Spleen (tissue), 11 donors: Measurements from ENCODE around the gene KCNJ5. TPM values are rescaled to one million over a fixed set of nuclear protein-coding genes. Genes with fewer than 3 reads are reported as not detected.

ENCODE experiments used
- DNase-seq: peaks from one replicate; pipeline ENCODE4 v3.0.0-alpha.2; 2020
- H3K27ac ChIP-seq, 8 donors: fragments of 200-600 bp; sonication (generic) in 7 of 8; 1 replicate in 4 of 8; 2 replicates in 4 of 8; pipeline versions ENCODE4 v1.5.0 to v1.8.0; 2016 to 2021; ENCODE audit warnings: inconsistent platforms in 4 of 8, mild to moderate bottlenecking in 4 of 8, moderate library complexity in 1 of 8
- H3K27me3 ChIP-seq, 7 donors: fragments of 200-600 bp; sonication (generic) in 6 of 7; replicated peaks in 1 of 7; 1 replicate in 4 of 7; 2 replicates in 3 of 7; pipeline versions ENCODE4 v1.5.0 to v1.8.0; 2016 to 2021; ENCODE audit warnings: inconsistent platforms in 3 of 7, mild to moderate bottlenecking in 1 of 7
- H3K36me3 ChIP-seq, 6 donors: fragments of 200-600 bp; sonication (generic) in 5 of 6; 1 replicate in 4 of 6; 2 replicates in 2 of 6; pipeline versions ENCODE4 v1.5.0 to v1.8.0; 2016 to 2021; ENCODE audit warnings: inconsistent platforms in 2 of 6
- H3K4me1 ChIP-seq, 6 donors: fragments of 200-600 bp; sonication (generic) in 5 of 6; 1 replicate in 3 of 6; 2 replicates in 3 of 6; pipeline versions ENCODE4 v1.5.0 to v1.8.0; 2016 to 2021; ENCODE audit warnings: inconsistent platforms in 3 of 6
- H3K4me3 ChIP-seq, 8 donors: fragments of 200-600 bp; sonication (generic) in 7 of 8; 1 replicate in 4 of 8; 2 replicates in 4 of 8; pipeline versions ENCODE4 v1.5.0 to v1.8.0; 2016 to 2021; ENCODE audit warnings: inconsistent platforms in 4 of 8, mild to moderate bottlenecking in 4 of 8, moderate library complexity in 2 of 8
- H3K9me3 ChIP-seq, 8 donors: fragments of 200-600 bp; sonication (generic) in 7 of 8; 1 replicate in 4 of 8; 2 replicates in 4 of 8; pipeline versions ENCODE4 v1.5.0 to v1.8.0; 2016 to 2021; ENCODE audit warnings: inconsistent platforms in 4 of 8
- POLR2A ChIP-seq, 3 donors: fragments of 450-650 bp; IDR thresholded peaks; one replicate each; pipeline ENCODE4 v1.5.1; 2017; ENCODE audit warnings: antibody characterized with exemption in 3 of 3, mild to moderate bottlenecking in 1 of 3
- POLR2AphosphoS5 ChIP-seq, 3 donors: sonication (generic); formaldehyde crosslinking; IDR thresholded peaks; one replicate each; pipeline ENCODE4 v1.5.1; 2017; ENCODE audit warnings: antibody characterized with exemption in 3 of 3
- WGBS, 5 donors: extraction: QIAGEN DNeasy Blood & Tissue Kit in 3 of 5; methylation state at CpG; one replicate each; pipeline versions ENCODE4 v1.1.5 to v1.1.7; 2013 to 2018; 5-methylcytosine and 5-hydroxymethylcytosine counted together
- intact Hi-C: fragments of 100-400 bp; cut with DNase I; formaldehyde crosslinking; loops from one replicate; pipeline ENCODE4 v1.15.0; 2023; ENCODE audit warnings: low total_unique reads
- polyA plus RNA-seq, 3 donors: library from polyadenylated mRNA; stranded (reverse); fragments of 200-250 nt; gene quantifications; one replicate each; pipeline ENCODE4 v1.2.1, GENCODE V29; 2013
- total RNA-seq, 7 donors: library from RNA; depleted of rRNA in 3 of 7; stranded (reverse); fragments of >200 nt in 3 of 7; fragmentation: NEBNext Ultra II Directional in 4 of 7; extraction: Animal tissue kit (Norgen Biotek cat#: 25700) in 4 of 7; gene quantifications; one replicate each; pipeline versions ENCODE4 v1.1.0 to v1.2.1, GENCODE V29; 2016 to 2021
- TF ChIP-seq, protein P1 (sequence below), 11 experiments: fragments of 200-600 bp in 7 of 11; fragments of 450-650 bp in 4 of 11; sonication (generic) in 4 of 11; IDR thresholded peaks in 8 of 11; conservative IDR thresholded peaks in 3 of 11; 1 replicate in 7 of 11; 2 replicates in 4 of 11; pipeline versions ENCODE4 v1.4.0 to v1.8.0; 2016 to 2021; ENCODE audit warnings: antibody characterized with exemption in 11 of 11, inconsistent platforms in 4 of 11, mild to moderate bottlenecking in 1 of 11
- donor health status: healthy with polysubstance abuse.
- donor health status: DM: no; HTN: no; CAD: no; lungs with moderate emphysema.
- donor health status: DM: no; HTN: no; CAD: no.
- donor health status: Bipolar disorder and iron deficiency.
- donor health status: healthy.
- donor health status: DM: no; HTN: no; CAD: no.
- donor health status: DM: yes; HTN: yes; CAD: no.

The KCNJ5 gene
- total and polyA plus RNA-seq, 10 donors, result 0.42 to 45.4 (median 12.0) TPM

DNA sequence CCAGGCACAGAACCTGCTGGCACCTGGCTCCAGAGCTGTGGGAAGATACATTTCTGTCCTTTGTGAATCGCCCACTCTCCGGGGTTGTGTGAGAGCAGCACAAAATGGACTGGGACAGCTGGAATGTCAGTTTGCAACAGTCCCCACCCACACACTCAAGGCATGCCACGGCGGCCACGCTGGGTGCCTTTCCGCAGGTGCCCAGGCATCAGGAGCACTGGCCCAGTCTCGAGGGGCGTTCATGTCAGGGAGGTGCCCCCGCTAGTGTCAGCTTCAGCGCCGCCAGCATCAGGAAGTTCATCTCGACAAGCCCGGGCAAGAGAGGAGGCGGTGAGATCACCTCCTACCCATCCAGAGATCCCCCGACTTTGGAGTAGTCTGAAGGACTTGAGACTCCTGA is 49.4 kb downstream of the KCNJ5 start:
- TF ChIP-seq POLR2A (IDR thresholded peaks at IDR 0.05), result no peak
- TF ChIP-seq, protein P1, sequence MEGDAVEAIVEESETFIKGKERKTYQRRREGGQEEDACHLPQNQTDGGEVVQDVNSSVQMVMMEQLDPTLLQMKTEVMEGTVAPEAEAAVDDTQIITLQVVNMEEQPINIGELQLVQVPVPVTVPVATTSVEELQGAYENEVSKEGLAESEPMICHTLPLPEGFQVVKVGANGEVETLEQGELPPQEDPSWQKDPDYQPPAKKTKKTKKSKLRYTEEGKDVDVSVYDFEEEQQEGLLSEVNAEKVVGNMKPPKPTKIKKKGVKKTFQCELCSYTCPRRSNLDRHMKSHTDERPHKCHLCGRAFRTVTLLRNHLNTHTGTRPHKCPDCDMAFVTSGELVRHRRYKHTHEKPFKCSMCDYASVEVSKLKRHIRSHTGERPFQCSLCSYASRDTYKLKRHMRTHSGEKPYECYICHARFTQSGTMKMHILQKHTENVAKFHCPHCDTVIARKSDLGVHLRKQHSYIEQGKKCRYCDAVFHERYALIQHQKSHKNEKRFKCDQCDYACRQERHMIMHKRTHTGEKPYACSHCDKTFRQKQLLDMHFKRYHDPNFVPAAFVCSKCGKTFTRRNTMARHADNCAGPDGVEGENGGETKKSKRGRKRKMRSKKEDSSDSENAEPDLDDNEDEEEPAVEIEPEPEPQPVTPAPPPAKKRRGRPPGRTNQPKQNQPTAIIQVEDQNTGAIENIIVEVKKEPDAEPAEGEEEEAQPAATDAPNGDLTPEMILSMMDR (IDR thresholded peaks at IDR 0.05 in 8 of 11, conservative IDR thresholded peaks at IDR 0.05 in 3 of 11), result no peak
- TF ChIP-seq POLR2AphosphoS5 (IDR thresholded peaks at IDR 0.05), result no peak
- Histone ChIP-seq H3K27ac (no peak overlapping the region), H3K27me3 (peaks cover 0 to 15% (median 0%) of the 10 kb centered on the region in 7 donors), H3K36me3 (no peaks in the 10 kb centered on the region), H3K9me3 (no peaks in the 10 kb centered on the region), H3K4me3 (no peak overlapping the region), H3K4me1 (peaks cover 0 to 9% (median 0%) of the 10 kb centered on the region in 6 donors)
- DNase-seq, result no peak
- intact Hi-C loops, result no loop called here
- 79 to 87% (median 85%) methylated on average over 13 to 15 of the region's 15 CpGs for WGBS, 5 donors

DNA sequence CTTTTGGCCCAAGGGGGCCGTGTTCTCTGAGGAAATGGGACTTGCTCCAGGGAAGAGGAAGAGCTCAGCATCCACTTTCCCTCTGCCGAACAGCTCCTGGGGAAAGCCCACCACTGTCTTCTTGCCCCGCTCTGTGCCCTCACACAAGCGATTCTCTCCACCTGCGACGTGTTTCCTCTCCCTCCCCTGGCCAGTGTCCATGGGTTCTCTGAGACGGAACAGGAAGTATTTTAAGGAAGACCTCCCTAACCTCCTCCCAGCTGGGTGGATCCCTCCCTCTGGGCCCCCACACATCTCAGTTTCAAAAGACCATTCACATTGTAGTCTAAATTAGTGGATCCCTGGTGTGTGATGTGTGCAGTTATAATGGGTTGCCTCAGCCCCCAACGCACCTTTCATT is 50.0 kb downstream of the KCNJ5 start:
- Histone ChIP-seq H3K9me3 (no peaks in the 10 kb centered on the region), H3K36me3 (no peaks in the 10 kb centered on the region), H3K4me1 (peaks cover 0 to 9% (median 0%) of the 10 kb centered on the region in 6 donors), H3K4me3 (no peak overlapping the region), H3K27ac (no peak overlapping the region), H3K27me3 (peaks cover 0 to 15% (median 0%) of the 10 kb centered on the region in 7 donors)
- no peak for TF ChIP-seq POLR2AphosphoS5 (IDR thresholded peaks at IDR 0.05)
- no peak for TF ChIP-seq POLR2A (IDR thresholded peaks at IDR 0.05)
- TF ChIP-seq, protein P1 (IDR thresholded peaks at IDR 0.05 in 8 of 11, conservative IDR thresholded peaks at IDR 0.05 in 3 of 11), result no peak
- intact Hi-C loops, result no loop called here
- no peak for DNase-seq
- WGBS, 5 donors, result 40 to 60% (median 54%) methylated on average over 8 of the region's 8 CpGs

DNA sequence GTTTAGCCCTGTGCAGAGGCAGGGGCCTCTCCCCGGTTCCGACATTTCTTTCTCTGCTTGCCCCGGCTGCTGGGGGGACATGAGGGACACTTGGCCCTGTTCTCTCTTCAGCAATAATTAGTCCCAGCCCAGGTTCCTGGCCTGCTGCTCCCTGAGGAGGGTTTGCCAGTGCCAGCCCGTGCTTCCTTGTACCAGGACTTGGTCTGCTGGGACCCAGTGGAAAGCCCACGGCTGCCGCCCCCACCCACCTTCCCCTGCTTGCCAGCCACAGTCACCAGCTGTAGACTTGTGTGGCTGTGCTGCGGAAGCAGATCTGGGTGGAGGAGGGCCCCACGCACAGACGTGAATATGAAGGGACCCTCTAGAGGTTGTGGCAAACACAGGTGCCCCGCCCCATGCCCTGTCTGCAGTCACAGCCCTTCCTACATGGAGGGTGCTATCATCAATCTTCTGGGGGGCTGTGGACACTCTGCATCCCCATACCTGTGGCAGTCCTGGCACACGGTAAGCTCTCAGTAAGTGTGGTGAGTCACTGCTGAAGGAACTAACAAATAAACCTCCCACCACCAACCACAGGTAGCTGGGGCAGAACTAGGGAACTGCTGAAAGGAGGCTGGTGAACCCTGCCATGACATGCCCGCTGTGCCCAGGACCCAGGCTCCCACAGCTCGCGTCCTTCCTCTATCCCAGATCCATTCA is 50.6 kb downstream of the KCNJ5 start:
- no peak overlapping the region for H3K27ac ChIP-seq
- intact Hi-C loops, result no loop called here
- H3K36me3 ChIP-seq, result no peaks in the 10 kb centered on the region
- peaks cover 0 to 8% (median 0%) of the 10 kb centered on the region in 6 donors for H3K4me1 ChIP-seq
- peaks cover 0 to 15% (median 0%) of the 10 kb centered on the region in 7 donors for H3K27me3 ChIP-seq
- DNase-seq, result no peak
- no peaks in the 10 kb centered on the region for H3K9me3 ChIP-seq
- TF ChIP-seq, protein P1 (IDR thresholded peaks at IDR 0.05 in 8 of 11, conservative IDR thresholded peaks at IDR 0.05 in 3 of 11), result no peak
- TF ChIP-seq POLR2A (IDR thresholded peaks at IDR 0.05), result no peak
- TF ChIP-seq POLR2AphosphoS5 (IDR thresholded peaks at IDR 0.05), result no peak
- 78 to 93% (median 84%) methylated on average over 14 of the region's 14 CpGs for WGBS, 5 donors
- H3K4me3 ChIP-seq, result no peak overlapping the region

GRCh38 chr11:128942272-128942612 is 51.1 kb downstream of the KCNJ5 start:
- 89 to 98% (median 98%) methylated on average over 11 to 13 of the region's 13 CpGs for WGBS, 5 donors
- peaks cover 0 to 15% (median 0%) of the 10 kb centered on the region in 7 donors for H3K27me3 ChIP-seq
- intact Hi-C loops, result no loop called here
- TF ChIP-seq, protein P1 (IDR thresholded peaks at IDR 0.05 in 8 of 11, conservative IDR thresholded peaks at IDR 0.05 in 3 of 11), result no peak
- no peak for TF ChIP-seq POLR2A (IDR thresholded peaks at IDR 0.05)
- no peak for TF ChIP-seq POLR2AphosphoS5 (IDR thresholded peaks at IDR 0.05)
- no peak overlapping the region for H3K27ac ChIP-seq
- H3K9me3 ChIP-seq, result no peaks in the 10 kb centered on the region
- no peak for DNase-seq
- H3K4me1 ChIP-seq, result peaks cover 0 to 8% (median 0%) of the 10 kb centered on the region in 6 donors
- no peaks in the 10 kb centered on the region for H3K36me3 ChIP-seq
- no peak overlapping the region for H3K4me3 ChIP-seq
